GM21786 (cell line): Measurements from ENCODE around the gene METTL5.

ENCODE experiments used
- ATAC-seq: cut with Tn5 transposase; IDR thresholded peaks from one replicate; pipeline ENCODE4 v1.9.1; 2021; ENCODE audit not compliant: unreplicated experiment

Gene METTL5

GRCh38 chr2:169782513-169782912, 42.2 kb downstream of the METTL5 start:
- ATAC-seq: no peak

DNA sequence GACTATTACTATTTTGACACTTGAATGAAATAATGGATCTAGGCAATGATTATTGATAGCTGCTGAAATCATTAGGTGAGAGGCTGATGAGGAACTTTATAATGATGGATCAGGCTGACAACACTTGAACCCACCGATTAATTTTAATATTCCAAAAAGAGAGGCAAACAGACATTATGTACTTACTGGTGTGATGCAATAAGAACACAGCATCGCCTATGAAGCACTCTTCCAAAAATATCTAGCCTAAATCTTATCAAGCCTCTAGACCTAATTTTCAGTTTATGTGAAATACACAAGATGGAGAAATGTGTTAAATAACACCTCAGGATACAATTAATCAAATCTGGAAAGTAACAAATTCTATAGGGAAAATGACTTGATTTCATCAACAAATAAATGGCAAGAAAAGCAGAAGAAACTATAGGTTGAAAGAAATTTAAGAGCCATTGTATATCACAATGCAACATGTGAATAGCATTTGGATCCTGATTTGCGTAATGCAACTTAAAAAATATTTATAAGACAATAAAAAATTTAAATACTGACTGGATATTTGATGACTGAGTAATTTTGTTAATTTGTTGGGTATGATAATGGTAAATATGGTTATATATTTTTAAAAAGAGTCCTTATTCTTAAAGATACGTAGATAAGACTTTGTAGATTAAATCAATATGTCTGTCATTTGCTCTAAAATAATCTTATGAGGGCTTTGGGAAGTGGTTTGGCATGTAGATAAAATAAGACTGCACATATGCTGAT, 43.3 kb downstream of the METTL5 start:
- no peak for ATAC-seq

DNA sequence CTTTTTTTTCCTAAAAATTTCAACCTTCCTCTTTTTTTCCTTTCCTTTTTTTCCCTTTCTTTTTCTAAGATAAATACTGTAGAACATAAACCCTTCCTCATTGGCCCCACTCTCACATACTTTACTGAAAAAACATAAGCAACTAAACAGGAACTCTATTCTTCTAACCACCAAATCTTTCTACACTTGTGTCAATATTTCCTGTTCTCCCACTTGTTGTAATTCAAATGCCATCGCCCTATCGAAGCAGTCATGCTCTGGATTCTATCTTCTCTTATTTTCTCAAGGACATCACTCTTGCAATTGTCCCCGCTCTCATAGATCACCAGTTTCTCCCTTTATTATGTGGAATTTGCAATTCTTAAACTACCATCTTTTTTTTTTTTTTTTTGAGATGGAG, 46.3 kb downstream of the METTL5 start:
- ATAC-seq: no peak

- ATAC-seq: no peak
Measured at GRCh38 chr2:169776252-169776761, 48.4 kb downstream of the METTL5 start.

- no peak for ATAC-seq
Measured at GRCh38 chr2:169775765-169776164, 48.9 kb downstream of the METTL5 start.

- ATAC-seq: no peak
Measured at GRCh38 chr2:169775354-169775753, 49.4 kb downstream of the METTL5 start.

- ATAC-seq: no peak
Measured at GRCh38 chr2:169772651-169773050, 52.1 kb downstream of the METTL5 start.

DNA sequence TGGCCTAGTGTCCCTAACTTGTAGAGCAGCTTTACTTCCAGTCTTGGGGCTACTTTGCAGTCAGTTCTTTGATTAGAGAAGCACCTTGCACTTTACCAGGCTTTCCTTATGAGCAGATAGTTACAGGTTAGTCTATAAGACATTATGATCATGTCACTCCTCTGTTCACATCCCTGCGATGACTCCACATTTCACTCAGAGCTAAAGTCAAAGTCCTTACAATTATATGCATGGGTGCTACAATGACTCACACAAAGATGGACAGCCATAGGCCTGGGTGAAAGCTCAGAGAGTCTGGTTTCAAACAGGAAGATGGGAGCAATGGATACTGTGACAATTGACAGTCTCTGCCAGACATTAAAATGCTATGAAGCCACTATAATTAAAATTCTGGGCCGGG, 53.1 kb downstream of the METTL5 start:
- ATAC-seq: no peak

- ATAC-seq: no peak
Measured at GRCh38 chr2:169771021-169771420, 53.7 kb downstream of the METTL5 start.

- no peak for ATAC-seq
Measured at GRCh38 chr2:169768262-169768995, 56.3 kb downstream of the METTL5 start.

DNA sequence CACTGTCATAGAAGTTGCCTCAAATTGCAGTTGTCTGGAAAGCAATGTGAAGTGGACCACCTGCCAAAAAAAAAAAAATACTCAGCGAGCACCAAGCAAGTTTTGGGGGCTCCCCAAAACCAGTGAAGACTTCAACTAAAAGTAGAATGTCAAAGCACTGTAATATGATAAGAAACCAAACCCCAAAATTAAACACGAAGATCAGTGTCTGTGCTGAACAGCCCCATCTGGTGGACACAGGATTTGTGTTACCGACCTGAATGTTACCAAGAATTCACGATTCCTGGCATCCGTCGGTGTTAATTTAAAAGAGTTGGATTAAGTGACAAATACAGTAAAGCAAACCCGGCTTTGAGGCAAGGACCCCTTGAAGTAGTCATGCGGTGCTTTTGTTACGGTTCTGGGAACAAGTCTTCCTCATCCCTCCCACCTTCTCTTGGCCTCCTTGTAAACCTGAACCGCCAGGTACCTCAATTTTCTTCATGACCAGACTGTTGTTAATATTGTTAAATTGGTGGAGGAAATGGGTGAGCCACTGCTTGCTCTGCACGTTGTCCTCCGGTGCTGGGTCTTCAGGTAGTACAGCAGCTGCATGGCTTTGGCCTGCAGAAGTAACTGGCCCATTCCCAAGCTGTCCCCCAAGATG, 57.3 kb downstream of the METTL5 start:
- ATAC-seq: no peak

GRCh38 chr2:169765523-169765922, 59.2 kb downstream of the METTL5 start:
- ATAC-seq: no peak

- no peak for ATAC-seq
Measured at GRCh38 chr2:169761970-169762292, 62.8 kb downstream of the METTL5 start.
